ENCODE results near the gene SNTG2. TPM values are rescaled to one million over a fixed set of nuclear protein-coding genes. Genes with fewer than 3 reads are reported as not detected.

Gene SNTG2
- total RNA-seq, 1 experiment from 2014 or later = 2.1 TPM

GRCh38 chr2:980176-980575 is 29.5 kb downstream of the SNTG2 start:
- Histone ChIP-seq H3K4me3 (ENCODE audit: insufficient read depth, low read depth, low read length) (no peak overlapping the region), H3K36me3 (replicated peaks; ENCODE audit: control insufficient read depth, insufficient read depth, low read length) (peaks cover 2% of the 10 kb centered on the region; the same call in 1 of the 2 replicates), H3K27me3 (ENCODE audit: control insufficient read depth, insufficient read depth, low read length) (no peaks in the 10 kb centered on the region)
- no peak for DNase-seq

- H3K27me3 ChIP-seq (ENCODE audit: control insufficient read depth, insufficient read depth, low read length) = no peaks in the 10 kb centered on the region
Measured at GRCh38 chr2:981258-981657, 30.6 kb downstream of the SNTG2 start.

GRCh38 chr2:981759-982158 is 31.1 kb downstream of the SNTG2 start:
- H3K36me3 ChIP-seq (replicated peaks; ENCODE audit: control insufficient read depth, insufficient read depth, low read length) = peaks cover 2% of the 10 kb centered on the region
- DNase-seq = no peak
- no peaks in the 10 kb centered on the region for H3K27me3 ChIP-seq (ENCODE audit: control insufficient read depth, insufficient read depth, low read length)

More at GRCh38 chr2:981258-981657, 30.6 kb downstream of the SNTG2 start:
- no peak for DNase-seq
- Histone ChIP-seq H3K4me3 (ENCODE audit: insufficient read depth, low read depth, low read length) (no peak overlapping the region), H3K36me3 (replicated peaks; ENCODE audit: control insufficient read depth, insufficient read depth, low read length) (peaks cover 2% of the 10 kb centered on the region; the same call in 1 of the 2 replicates)

GRCh38 chr2:985317-985898 is 34.8 kb downstream of the SNTG2 start:
- peaks cover 2% of the 10 kb centered on the region for H3K36me3 ChIP-seq (replicated peaks; ENCODE audit: control insufficient read depth, insufficient read depth, low read length)
- peak; percentile 56 for DNase-seq
- H3K27me3 ChIP-seq (ENCODE audit: control insufficient read depth, insufficient read depth, low read length) = no peaks in the 10 kb centered on the region
- no peak overlapping the region for H3K4me3 ChIP-seq (ENCODE audit: insufficient read depth, low read depth, low read length)

More at GRCh38 chr2:981759-982158, 31.1 kb downstream of the SNTG2 start:
- H3K4me3 ChIP-seq (ENCODE audit: insufficient read depth, low read depth, low read length) = no peak overlapping the region

DNA sequence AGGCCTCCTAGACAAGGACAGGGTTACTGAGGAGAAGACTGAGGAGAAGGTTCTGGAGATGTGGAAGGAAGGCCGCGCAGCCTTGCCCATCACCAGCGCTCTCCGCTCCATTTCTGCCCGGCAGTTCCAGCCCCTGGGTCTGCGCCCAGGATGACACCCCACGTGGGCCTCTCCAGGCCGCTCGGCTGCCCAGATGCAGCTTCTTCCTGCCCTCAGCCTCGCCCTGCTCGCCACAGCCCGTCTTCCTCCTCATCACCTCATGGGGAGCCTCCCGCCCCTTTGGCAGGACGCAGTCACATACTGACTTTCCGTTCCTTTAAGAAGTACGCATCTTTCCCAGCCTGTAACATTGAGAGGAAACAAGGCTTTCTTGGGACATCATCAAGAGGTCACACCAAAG is 37.1 kb downstream of the SNTG2 start:
- no peak for DNase-seq
- Histone ChIP-seq H3K27me3 (ENCODE audit: control insufficient read depth, insufficient read depth, low read length) (no peaks in the 10 kb centered on the region), H3K4me3 (ENCODE audit: insufficient read depth, low read depth, low read length) (no peak overlapping the region), H3K36me3 (replicated peaks; ENCODE audit: control insufficient read depth, insufficient read depth, low read length) (no peaks in the 10 kb centered on the region; the same call in none of the 2 replicates)

- no peaks in the 10 kb centered on the region for H3K27me3 ChIP-seq (ENCODE audit: control insufficient read depth, insufficient read depth, low read length)
- H3K36me3 ChIP-seq (replicated peaks; ENCODE audit: control insufficient read depth, insufficient read depth, low read length) = no peaks in the 10 kb centered on the region; the same call in 1 of the 2 replicates
- peak; percentile 40 for DNase-seq
- H3K4me3 ChIP-seq (ENCODE audit: insufficient read depth, low read depth, low read length) = no peak overlapping the region
Measured at GRCh38 chr2:989781-990467, 39.3 kb downstream of the SNTG2 start.

- Histone ChIP-seq H3K36me3 (replicated peaks; ENCODE audit: control insufficient read depth, insufficient read depth, low read length) (no peaks in the 10 kb centered on the region; the same call in 1 of the 2 replicates), H3K4me3 (ENCODE audit: insufficient read depth, low read depth, low read length) (no peak overlapping the region), H3K27me3 (ENCODE audit: control insufficient read depth, insufficient read depth, low read length) (no peaks in the 10 kb centered on the region)
- DNase-seq = no peak
Measured at GRCh38 chr2:990970-991369, 40.3 kb downstream of the SNTG2 start.

DNA sequence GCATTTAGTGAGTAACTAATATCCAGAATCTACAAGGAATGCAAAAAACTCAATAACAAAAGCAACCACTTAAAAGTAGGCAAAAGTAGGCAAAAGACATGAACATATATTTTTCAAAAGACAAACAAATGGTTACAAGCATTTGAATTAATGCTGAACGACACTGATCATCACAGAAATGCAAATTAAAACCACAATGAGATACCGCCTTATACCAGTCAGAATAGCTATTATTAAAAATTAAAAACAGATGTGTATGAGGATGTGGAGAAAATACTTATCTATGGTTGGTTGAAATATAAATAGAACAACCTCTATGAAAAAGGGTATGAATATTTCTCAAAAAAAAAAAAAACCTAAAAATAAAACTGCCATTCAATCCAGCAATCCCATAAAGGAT is 51.7 kb downstream of the SNTG2 start:
- Histone ChIP-seq H3K4me3 (ENCODE audit: insufficient read depth, low read depth, low read length) (no peak overlapping the region), H3K36me3 (replicated peaks; ENCODE audit: control insufficient read depth, insufficient read depth, low read length) (no peaks in the 10 kb centered on the region), H3K27me3 (ENCODE audit: control insufficient read depth, insufficient read depth, low read length) (no peaks in the 10 kb centered on the region)
- DNase-seq = no peak

DNA sequence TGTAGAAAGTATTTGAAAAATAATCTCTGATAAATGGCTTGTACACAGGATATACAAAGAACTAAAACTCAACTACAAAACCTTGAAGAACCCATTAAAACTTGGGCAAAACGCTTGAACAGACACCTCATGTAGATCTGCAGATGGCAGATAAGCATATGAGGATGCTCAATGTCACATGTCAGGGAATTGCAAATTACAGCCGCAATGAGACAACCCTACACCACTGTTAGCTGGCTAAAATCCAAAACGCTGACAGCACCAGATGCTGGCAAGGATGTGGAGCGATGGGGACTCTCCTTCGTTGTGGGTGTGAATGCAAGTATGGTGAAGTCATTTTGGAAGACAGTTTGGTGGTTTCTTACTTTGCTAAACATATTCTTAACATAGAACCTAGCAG is 53.7 kb downstream of the SNTG2 start:
- H3K27me3 ChIP-seq (ENCODE audit: control insufficient read depth, insufficient read depth, low read length) = no peaks in the 10 kb centered on the region
- H3K36me3 ChIP-seq (replicated peaks; ENCODE audit: control insufficient read depth, insufficient read depth, low read length) = no peaks in the 10 kb centered on the region
- DNase-seq = no peak

DNA sequence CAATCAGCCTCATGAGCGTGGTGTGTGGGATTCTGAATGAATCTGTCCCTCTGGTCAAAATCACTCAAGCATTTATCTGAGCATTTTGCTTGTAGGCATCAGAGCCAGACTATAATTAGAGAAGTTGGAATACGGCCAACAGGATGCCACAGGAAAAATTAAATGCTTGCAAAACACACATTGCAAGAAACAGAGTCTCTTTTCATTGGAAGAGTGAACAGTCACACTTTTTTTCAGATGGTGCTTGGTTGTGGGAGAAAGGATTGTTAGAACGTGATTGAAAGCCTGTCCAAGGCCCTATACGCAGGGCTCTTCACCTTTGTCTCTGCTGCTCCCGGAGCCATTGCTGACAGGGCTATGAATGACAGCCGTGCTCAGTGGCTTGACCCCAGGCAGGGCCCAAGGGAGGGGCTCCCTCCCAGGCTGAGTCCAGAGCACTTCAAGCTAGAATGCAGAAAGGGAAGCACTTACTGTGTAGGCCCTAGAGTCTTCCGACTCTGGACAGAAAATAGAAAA is 59.8 kb downstream of the SNTG2 start:
- no peak overlapping the region for H3K4me3 ChIP-seq (ENCODE audit: insufficient read depth, low read depth, low read length)
- no peaks in the 10 kb centered on the region; the same call in 1 of the 2 replicates for H3K27me3 ChIP-seq (ENCODE audit: control insufficient read depth, insufficient read depth, low read length)
- no peak for DNase-seq
- H3K36me3 ChIP-seq (replicated peaks; ENCODE audit: control insufficient read depth, insufficient read depth, low read length) = no peaks in the 10 kb centered on the region

More for the DNA sequence above, 53.7 kb downstream of the SNTG2 start:
- no peak overlapping the region for H3K4me3 ChIP-seq (ENCODE audit: insufficient read depth, low read depth, low read length)

GRCh38 chr2:1011006-1011405 is 60.4 kb downstream of the SNTG2 start:
- H3K36me3 ChIP-seq (replicated peaks; ENCODE audit: control insufficient read depth, insufficient read depth, low read length) = no peaks in the 10 kb centered on the region
- no peaks in the 10 kb centered on the region; the same call in 1 of the 2 replicates for H3K27me3 ChIP-seq (ENCODE audit: control insufficient read depth, insufficient read depth, low read length)
- H3K4me3 ChIP-seq (ENCODE audit: insufficient read depth, low read depth, low read length) = no peak overlapping the region
- no peak for DNase-seq

GRCh38 chr2:1011985-1012384 is 61.3 kb downstream of the SNTG2 start:
- Histone ChIP-seq H3K36me3 (replicated peaks; ENCODE audit: control insufficient read depth, insufficient read depth, low read length) (no peaks in the 10 kb centered on the region), H3K27me3 (ENCODE audit: control insufficient read depth, insufficient read depth, low read length) (no peaks in the 10 kb centered on the region; the same call in 1 of the 2 replicates), H3K4me3 (ENCODE audit: insufficient read depth, low read depth, low read length) (no peak overlapping the region)
- DNase-seq = no peak

- Histone ChIP-seq H3K36me3 (replicated peaks; ENCODE audit: control insufficient read depth, insufficient read depth, low read length) (no peaks in the 10 kb centered on the region), H3K27me3 (ENCODE audit: control insufficient read depth, insufficient read depth, low read length) (no peaks in the 10 kb centered on the region; the same call in 1 of the 2 replicates), H3K4me3 (ENCODE audit: insufficient read depth, low read depth, low read length) (no peak overlapping the region)
- DNase-seq = peak; percentile 59
Measured at GRCh38 chr2:1014802-1015201, 64.2 kb downstream of the SNTG2 start.

DNA sequence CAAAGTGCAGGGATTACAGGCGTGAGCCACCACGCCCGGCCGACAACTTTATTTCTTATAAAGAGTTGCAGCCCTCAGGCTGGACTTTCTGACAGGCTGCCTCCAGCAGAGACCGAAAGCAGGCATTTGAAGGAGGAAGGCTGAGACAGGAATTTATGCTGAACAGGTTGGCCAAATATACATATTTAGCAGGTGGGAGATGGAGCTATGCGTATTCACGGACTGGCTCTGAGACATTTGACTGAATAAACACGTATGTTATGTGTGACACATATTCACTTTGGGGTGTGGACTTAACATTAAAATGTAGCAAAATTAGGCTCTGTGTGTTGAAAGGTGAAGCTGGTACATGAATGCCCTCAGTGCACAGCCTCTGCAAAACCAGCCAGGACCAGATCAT is 65.9 kb downstream of the SNTG2 start:
- Histone ChIP-seq H3K27me3 (ENCODE audit: control insufficient read depth, insufficient read depth, low read length) (no peaks in the 10 kb centered on the region; the same call in 1 of the 2 replicates), H3K4me3 (ENCODE audit: insufficient read depth, low read depth, low read length) (no peak overlapping the region), H3K36me3 (replicated peaks; ENCODE audit: control insufficient read depth, insufficient read depth, low read length) (no peaks in the 10 kb centered on the region)
- no peak for DNase-seq

DNA sequence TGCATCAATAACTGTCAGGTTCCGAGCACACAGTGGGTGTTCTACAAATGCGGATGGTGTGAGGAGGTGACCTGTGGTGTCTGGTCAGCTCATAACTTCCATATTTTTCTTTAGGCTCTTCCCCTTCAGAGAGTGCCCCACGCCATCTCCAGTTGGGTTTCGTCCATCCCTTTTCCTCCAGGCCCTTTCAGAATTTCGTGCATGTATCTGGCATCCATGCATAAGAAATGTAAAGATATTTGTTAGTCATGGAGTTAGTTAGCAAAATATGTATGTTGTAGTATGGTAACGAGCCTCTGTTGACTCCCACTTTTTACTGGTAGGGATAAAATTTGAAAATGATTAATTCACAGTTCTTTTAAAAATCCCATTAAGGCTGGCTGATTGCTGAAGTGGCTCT is 67.2 kb downstream of the SNTG2 start:
- no peaks in the 10 kb centered on the region for H3K27me3 ChIP-seq (ENCODE audit: control insufficient read depth, insufficient read depth, low read length)
- no peak for DNase-seq
- H3K4me3 ChIP-seq (ENCODE audit: insufficient read depth, low read depth, low read length) = no peak overlapping the region
- H3K36me3 ChIP-seq (replicated peaks; ENCODE audit: control insufficient read depth, insufficient read depth, low read length) = no peaks in the 10 kb centered on the region

All from H7 (cell line).